ENCODE results near the gene FBXW9.
A peak's percentile ranks its signal among the peaks of the same experiment; 100 is the strongest.
"Not testable (repeated sequence)": the region's sequence is repeated elsewhere in the genome, so short reads cannot be mapped to it uniquely, and the experiment has no call there.

Gene FBXW9
- 1.9 to 6.8 (median 3.5) reads per million in 17 experiments for total RNA-seq

DNA sequence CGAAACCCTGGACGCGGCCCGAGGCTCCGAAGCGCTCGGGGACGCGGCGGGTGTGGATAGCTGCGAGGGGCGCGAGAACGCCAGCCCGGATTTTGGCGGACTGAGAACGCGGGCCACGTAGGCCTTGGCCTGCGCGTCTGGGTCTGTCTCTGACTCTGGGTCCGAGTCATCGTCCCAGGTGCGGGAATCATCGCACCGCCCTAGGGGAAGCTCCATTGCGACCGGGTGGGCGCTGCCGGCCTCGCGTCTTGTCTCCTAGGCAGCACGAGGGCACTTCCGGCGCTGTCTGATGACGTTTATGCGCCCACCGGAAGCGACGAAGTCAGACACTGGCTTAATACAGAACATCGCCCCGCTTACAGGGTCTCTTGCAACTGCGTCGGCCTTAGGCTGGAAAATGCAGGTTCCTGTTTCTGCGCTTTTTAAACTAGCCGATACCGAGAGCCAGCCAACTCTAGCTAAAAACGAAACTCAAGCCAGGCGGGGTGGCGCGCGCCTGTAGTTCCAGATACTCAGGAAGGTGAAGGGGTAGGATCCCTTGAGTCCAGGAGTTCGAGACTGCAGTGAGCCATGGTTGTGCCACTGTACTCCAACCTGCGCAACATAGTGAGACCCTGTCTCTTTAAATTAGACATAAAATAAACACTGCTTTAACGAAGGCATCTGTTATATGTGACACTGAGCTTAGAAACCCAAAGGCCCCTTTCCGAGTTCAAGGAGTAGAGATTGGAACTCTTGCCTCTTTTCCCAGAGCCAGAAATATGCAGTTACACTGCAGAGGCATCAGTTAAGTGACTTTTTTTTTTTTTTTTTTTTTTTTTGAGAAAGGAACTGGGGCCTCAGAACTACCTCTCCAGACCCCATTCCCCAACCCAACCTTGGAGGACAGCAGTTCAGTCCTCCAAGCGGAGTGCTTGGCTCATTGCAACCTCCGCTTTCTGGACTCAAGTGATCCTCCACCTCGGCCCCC, at the start of gene FBXW9:
FBXW9 (minus strand) TSS at position 266 of the 970 bp plus-strand sequence; CDS start at position 216, 50 bp downstream.
- DNase-seq = peak; percentile 97 to 99 (median 98)

DNA sequence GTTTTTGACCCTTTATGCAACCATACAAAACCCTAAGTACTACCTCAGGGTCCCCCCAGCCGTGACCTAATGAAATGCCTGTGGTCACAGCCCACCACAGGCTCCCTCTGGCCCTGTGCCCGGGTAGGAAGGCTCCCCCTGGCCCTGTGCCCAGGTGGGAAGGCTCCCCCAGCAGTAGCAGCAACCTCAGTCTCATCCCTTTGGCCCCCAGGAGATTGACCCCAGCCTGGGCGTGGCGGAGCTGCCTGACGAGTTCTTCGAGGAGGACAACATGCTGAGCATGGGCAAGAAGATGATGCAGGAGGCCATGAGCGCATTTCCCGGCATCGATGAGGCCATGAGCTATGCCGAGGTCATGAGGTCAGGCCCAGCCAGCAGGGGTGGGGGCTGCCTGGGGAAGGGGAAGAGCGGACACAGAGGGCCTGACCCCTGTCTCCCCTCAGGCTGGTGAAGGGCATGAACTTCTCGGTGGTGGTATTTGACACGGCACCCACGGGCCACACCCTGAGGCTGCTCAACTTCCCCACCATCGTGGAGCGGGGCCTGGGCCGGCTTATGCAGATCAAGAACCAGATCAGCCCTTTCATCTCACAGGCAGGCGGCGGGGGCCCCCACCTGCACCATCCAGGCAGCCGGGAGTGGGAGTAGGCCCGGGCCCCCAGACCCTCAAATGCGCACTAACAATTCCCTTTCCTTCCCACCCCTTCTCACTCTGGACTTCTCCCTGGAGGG, 48.9 kb upstream of the FBXW9 start:
- DNase-seq = no peak

DNA sequence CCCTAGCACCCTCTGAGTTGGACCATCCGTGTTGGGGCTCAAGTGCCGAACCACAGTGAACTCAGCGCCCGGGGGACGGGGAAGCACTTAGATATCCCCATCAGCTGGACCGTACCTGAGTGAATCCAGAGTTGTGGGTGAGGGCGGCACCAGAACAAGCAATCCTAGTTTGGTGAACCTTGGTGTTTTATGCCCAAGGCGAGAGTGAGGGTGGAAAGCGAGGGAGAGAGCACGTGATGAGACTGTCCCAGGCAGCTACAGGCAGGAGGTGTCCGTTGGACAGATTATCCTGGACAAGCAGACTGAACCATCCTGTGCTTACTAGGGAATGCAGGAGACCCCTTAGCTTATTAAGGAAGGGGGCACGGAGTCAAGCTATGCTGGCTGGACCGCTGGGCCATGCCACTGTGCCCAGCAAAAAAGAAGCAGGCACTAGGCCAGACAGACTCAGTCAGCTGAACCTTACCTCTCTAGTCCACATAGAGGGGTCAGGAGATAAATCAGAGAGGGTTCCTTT, 41.5 kb upstream of the FBXW9 start:
- DNase-seq = no peak

DNA sequence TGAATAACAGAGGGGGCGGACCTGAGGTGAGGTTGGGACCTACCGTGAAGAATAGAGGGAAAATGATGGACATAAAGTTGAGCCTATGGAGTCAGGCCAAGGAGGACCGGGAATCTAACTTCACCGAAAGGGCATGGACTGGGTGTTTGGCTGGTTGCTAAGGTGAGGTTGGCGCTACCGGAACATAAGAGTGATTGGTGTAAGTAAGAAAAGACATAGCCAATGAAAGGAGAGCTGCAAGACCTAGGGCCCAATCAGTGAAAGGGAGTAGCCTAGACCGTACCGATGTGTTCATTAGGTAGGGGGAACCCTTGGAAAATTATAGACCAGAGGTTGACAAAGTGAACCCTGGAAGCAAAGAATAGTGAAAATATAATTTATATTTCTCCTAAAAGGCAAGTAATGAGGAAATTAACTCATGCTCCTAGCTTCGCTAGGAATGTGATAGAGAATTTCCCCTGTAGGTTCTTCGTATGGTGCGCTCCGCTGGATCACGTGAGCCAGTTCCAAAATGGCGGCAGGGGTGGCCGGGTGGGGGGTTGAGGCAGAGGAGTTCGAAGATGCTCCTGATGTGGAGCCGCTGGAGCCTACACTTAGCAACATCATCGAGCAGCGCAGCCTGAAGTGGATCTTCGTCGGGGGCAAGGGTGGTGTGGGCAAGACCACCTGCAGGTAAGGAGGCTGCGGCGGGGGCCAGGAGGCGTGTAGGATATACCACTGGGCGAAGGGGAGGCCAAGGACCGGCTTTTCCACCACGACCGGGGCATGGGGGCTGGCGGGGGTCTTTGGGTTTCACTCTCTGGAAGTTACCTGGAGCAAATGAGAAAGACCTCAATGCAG, 40.8 kb upstream of the FBXW9 start, which contains the start of gene GET3:
GET3 (plus strand) TSS at position 503 of the 840 bp plus-strand sequence; CDS start at position 512, 9 bp downstream.
- DNase-seq = peak; percentile 93 to 98 (median 95)

DNA sequence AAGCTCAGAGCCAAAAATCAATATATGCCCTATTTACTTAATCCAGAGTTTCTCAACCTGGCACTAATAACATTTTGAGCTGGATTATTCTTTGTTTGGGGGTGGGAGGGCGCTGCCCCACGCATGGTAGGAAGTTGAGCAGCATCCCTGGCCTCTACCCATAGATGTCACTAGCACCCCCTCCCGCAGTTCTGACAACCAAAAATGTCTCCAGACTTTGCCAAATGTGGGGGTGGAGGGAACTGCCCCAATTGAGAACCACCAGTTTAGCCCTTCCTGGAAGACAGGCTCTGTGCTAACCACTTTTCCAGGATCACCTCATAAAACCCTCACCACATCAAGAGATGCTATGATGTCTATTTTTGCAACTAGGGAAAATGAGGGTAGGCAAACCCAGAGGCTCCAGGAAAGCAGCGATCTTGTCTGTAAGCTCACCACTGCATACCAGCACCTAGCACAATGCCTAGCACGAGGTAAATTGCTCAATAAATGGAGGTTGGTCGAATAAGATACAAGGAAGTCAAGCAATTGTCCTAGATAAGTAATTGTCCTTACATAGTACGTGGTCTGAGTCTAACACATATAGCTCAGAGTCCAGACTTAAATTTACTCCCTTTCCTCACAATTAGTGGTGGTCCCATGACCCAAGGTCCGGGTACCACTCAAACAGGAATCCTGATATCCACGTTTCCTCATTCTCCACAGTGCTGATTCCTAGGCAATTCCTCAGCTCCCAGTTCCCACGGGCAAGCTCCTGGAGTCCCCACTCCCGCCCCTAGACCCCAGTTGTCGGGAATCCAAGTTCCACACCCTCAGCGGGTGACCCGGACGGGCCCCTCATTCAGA, 37.2 kb upstream of the FBXW9 start:
- DNase-seq = peak; percentile 71 to 81 (median 78)

DNA sequence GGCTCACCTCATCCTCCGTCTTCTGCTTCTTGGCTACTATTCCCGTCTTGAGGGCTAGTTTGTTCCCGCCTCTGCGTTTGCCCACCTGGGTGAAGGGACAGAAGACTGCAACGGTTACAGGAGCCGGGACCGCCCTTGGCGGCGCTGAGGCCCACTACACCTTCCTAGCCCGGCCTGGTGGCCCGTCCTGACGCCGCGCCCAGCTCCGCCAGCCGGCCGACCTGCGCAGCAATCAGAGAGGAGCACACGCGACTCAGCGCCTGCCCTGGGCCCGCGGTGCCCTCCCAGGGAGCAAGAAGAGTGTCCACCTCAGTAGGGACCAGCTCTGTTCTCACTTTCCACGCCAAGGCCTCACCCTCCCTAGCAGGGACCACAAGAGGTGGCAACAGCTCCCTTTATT, 34.9 kb upstream of the FBXW9 start:
- no peak for DNase-seq

DNA sequence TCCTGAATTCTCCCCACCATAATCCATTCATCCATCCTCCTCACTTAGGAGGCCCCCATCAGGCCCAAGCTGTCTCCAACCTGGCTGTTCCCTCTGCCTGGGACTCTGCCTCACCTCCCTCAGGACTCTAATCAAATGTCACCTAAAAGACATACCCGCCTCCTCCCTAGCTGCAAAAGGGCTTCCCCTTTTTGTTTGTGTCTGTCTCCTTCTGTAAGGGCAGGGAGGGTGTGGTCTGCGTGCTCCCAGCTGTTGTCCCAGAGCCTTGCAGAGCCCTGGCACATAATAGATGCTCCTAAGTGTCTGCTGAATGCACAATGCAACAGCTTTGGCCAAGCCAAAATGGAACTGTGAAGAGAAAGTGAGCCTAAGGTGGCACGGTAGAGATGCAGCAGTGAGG, 33.6 kb upstream of the FBXW9 start:
- peak in 3 of 4 experiments; percentile 27 to 48 (median 40) for DNase-seq

DNA sequence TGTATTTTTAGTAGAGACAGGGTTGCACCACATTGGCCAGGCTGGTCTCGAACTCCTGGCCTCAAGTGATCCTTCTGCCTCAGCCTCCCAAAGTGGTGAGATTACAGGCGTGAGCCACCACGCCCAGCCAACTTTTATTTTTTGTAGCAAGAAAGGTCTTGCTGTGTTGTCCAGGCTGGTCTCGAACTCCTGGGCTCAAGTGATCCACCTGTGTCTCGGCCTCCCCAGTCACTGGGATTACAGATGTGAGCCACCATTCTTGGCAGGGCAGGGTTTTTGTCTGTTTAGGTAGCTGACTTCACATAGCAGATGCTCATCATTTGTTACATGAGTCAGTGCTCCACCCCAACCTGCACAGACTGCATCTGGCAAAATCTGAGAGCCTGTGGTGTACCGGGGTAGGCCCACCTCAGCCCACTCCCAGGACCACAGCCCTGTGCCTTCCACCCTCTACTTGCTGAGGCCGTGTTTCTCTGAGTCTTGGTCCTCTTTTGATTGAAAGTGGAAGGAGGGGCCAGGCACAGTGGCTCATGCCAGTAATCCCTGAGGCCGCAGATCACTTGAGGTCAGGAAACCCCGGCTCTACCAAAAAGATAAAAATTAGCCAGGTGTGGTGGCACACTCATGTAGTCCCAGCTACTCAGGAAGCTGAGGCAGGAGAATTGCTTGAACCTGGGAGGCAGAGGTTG, 31.5 kb upstream of the FBXW9 start:
- DNase-seq = no peak

DNA sequence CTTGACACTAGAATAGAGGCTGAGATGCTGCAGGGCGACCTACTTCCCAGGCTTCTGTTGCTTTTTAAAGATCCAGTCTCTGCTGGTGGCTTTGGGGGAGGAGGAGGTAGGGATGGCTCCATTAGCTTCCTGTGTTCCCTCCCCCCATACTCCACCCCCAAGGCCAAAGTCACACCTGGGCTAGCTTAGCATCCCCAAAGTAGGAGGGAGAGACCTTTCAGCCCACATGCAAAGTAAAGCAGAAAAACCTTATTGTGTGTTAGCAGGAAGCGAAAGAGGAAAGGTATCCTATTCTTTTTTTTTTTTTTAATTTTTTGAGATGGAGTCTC, 30.5 kb upstream of the FBXW9 start:
- DNase-seq = no peak

DNA sequence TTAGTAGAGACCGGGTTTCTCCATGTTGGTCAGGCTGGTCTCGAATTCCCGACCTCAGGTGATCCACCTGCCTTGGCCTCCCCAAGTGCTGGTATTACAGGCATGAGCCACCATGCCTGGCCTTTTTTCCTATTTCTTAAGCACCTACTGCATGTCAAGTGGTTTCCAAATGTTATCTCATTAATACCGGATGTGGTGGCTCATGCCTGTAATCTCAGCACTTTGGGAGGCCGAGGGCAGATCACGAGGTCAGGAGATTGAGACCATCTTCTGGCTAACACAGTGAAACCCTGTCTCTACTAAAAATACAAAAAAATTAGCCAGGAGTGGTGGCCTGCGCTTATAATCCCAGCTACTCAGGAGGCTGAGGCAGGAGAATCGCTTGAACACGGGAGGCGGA, 29.2 kb upstream of the FBXW9 start:
- DNase-seq = not testable (repeated sequence)

DNA sequence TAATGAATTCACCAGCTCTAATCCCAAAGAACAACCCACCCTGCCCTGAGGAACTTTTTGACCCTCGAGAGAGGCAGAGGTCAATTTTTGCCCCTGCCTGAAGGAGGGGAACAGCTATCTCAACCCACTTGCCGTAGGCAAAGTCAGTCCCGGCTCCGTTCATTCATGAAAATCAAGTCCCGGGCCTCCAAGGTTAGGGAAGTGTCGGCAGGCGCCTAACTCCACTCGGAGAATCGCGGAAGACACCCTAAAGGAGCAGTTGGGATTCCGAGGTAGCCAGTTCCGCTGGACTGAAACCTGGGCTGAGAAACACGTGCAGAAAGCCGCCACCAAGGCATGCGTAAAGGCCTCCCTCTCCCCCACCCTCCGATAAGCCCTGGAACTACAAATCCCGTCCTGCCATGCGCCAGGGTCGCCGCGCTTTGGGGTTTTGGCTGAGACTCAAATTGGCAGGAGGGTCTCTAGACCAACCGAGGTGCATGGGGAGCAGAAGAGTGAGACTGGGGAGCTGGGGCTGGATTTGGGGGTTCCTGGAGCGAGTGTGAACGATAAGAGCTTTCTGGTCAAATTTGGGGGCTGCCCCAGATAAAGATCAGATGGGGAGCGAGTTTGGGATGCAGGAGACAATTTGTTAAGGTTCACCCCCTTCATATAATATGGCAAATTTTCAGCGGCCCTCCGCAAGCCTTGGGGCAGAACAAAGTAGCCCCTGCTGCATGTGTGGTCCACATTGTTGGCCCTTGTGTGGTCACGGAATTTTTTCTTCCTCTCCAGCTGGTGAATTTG, 27.4 kb upstream of the FBXW9 start, which contains the start of gene TNPO2:
TNPO2 (minus strand) TSS at position 292 of the 786 bp plus-strand sequence. CDS start 2,955 bp downstream, outside the sequence.
- DNase-seq = peak; percentile 57 to 72 (median 64)

DNA sequence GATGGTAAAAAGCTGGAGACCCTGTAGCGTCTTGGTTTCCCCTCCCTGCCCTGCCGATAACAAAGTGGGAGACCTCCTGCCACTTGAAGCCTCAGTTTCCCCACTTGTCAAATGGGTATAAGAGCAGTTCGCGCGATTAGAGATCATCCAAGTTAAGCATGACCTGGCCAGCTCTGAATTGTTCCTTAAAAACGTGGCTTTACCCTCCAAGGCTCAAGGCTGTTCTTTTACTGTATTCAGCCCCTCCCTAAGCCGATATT, 26.9 kb upstream of the FBXW9 start:
- no peak for DNase-seq

DNA sequence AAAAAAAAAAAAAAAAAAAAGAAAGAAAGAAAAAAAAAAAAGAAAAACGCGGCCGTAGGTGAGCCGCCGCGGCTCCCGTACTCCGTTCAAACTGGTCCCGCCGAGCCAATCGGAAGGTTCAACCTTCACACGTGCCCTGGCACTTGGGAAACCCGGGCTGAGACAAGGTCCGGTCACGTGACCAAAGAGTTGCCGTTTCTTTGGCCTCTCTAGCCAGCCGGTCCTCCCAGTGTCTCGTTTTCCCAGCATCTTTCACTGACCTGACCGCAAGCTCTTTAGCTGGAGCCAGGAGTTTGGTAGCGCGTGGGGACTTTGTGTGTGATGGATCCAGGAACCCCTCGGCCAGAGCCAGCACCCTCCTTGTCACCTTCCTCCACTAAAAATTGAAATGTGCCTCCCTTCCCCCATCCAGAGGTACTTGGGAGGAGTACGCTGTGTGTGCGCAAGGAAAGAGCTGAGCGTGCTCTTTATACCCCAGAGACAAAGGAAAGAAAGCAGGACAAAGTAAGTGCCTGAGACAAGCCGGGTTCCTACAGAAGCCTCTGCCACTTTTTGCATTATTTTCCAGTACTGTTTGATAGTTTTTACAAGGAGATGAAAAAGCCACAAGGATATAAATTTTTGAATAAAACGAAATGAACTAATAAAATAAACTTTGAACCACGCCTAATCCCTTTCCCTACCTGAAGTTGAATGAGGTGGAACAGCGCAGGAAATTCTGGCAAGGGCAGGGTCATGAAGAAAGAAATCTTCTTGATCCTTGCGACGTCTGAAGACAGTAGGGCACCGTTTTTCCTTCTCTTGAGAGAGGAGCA, 26.3 kb upstream of the FBXW9 start:
- DNase-seq = peak; percentile 98 to 100 (median 99)

DNA sequence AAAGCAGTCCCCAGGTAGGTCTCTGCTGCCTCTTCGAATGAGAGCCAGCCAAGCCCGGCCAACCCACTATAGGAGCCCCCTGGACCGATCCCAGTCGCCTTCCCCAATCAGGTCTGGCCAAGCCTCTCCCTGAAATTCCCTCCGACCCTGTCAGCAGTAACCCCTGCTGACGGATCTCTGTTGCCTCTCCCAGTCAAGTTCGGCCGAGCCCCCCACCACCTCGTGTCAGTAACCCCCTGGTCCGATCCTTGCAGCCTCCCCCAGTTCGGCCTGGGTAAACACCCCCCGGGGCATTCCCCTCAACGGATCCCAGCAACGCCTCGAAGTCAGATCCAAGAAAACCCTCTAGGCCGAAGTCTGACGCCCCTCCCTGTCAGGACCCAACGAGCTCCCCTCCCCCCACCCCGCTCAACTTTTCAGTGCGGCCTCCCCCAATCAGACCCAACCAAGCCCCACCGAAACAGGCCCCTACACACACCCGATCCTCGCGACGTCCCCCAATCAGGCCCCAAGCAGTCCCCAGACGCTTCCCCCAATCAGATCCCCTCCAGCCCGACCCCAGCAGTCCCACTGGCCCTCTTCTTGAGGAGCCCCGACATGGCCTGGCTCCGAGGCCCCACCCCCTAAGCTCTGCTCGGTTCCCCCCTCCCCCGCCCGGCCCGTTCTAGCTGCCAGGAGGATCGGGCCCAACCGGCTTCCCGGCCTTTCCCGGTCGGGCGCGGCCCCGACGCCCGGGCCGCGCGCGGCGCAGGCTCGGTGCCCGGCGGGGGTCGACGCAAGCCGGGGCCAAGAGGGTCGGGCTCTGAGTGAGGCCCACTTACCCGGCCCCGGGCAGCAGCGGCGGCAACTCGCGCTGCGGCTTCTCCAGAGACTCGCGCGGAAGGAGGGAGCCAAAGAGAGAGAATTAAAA, 25.5 kb upstream of the FBXW9 start:
- peak; percentile 48 to 77 (median 64) for DNase-seq

DNA sequence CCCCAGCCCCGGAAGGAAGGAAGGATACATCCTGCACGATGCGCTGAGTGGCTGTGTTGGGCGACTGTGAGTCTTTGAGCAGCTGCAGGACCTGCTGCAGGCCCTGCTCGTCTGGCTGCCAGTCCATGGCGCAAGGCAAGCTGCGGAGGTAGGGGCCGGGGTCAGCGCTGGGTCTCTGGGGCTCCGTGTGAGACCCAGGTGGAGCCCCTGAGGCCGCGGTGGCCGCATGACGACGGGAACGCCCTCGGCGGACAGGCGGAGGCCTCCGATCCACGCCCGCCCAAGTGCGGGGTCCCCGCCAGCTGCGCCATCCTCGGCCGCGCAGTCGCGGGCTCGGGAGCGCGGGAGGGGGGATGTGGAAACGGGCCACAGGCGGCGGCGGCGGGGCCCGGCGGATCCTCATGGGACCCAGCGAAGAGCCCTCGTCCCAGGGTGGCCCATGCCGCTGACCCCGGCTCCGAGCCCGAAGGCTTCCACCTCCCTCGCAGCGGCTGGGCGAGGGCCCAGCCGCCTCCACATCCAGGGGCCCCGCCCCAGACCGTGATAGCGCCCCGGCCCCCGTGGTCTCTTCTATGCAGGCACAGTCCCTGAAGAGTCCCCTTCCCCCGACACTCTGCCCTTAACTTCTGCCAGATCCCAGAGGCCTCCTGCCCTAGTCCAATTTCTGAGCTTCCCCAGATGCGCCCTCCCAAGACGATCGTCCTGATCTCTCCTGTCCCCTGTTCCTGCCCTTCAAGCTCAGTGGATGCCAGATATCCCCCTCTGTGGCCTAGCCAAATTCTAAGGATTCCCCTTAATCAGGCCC, 24.6 kb upstream of the FBXW9 start:
- peak in 2 of 4 experiments; percentile 17 to 39 for DNase-seq

DNA sequence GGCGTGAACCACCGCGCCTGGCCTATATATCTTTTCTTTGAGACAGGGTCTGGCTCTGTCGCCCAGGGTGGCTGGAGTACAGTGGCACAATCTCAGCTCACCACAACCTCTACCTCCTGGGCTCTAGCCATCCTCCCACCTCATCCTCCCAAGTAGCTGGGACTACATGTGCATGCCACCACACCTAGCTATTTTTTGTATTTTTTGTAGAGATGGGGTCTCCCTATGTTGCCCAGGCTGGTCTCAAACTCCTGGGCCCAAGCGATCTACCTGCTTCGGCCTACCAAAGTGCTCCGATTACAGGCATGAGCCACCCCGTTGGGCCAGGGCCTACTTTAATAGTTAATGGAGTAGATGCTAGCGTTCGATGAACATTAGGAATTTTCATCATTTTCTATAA, 23.9 kb upstream of the FBXW9 start:
- no peak for DNase-seq

DNA sequence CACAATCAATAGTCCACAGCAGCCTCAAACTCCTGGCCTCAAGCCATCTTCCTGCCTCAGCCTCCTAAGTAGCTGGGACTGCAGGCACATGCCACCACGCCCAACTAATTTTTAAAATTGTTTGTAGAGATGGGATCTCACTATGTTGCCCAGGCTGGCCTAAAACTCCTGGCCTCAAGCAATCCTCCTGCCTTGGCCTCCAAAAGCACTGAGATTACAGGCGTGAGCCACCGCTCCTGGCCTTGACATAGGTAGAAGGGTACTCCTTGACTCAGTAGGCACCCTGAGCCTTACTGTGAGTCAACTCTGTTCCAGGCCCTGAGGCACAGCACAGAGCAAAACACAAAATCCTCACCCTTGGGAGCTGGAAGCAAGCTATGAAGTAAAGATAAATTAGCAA, 19.5 kb upstream of the FBXW9 start:
- DNase-seq = no peak
